Measurements from ENCODE around the gene OR5AS1.
"Not testable (repeated sequence)": the region's sequence is repeated elsewhere in the genome, so short reads cannot be mapped to it uniquely, and the experiment has no call there.

GRCh38 chr11:56058260-56058780 lies 30.9 kb downstream of the OR5AS1 start:
- not testable (repeated sequence) for TF ChIP-seq CTCF, POLR2A (IDR thresholded peaks at IDR 0.05)

Data from testis (tissue), 2 donors.